NCI-H187 treated with DMSO at 0.1 percent for 48 hours (cell line): ENCODE measurements around the gene HMGCS1.
"Not testable (repeated sequence)": the region's sequence is repeated elsewhere in the genome, so short reads cannot be mapped to it uniquely, and the experiment has no call there.

Source experiments
- DNase-seq: peaks from one replicate; lab custom pipeline; 2025; lab: John Stamatoyannopoulos, UW

Gene HMGCS1

DNA sequence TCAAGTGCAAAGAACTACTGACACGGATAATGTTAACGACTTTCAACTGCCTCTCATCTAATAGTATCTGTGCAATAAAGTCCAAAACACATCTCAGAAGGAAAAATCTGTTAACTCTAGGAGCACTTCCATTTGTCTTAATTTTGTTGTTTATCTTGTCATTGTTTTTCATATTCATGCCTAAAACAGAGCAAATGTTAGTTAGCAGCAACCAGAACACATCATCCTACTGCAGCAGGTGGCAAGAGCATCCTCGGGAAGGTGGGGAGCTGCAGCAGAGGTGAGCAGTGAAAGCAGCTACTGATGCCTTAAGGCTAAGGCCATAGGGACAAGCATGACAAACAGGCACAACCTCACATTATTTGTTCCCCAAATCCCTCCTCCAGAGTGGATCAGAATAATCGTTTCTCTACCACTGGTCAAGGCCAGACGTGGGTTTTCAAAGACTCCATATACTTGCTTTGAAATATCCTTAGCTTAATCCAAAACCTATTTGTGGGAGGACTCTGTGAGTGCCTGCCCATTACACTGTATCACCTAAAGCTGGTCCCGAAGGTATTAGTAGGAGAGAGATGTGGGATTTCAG is 1.0 kb downstream of the HMGCS1 start:
- DNase-seq, result no peak

- no peak for DNase-seq
Measured at GRCh38 chr5:43309637-43310036, 3.6 kb downstream of the HMGCS1 start.

GRCh38 chr5:43309122-43309521 is 4.1 kb downstream of the HMGCS1 start:
- DNase-seq, result no peak

DNA sequence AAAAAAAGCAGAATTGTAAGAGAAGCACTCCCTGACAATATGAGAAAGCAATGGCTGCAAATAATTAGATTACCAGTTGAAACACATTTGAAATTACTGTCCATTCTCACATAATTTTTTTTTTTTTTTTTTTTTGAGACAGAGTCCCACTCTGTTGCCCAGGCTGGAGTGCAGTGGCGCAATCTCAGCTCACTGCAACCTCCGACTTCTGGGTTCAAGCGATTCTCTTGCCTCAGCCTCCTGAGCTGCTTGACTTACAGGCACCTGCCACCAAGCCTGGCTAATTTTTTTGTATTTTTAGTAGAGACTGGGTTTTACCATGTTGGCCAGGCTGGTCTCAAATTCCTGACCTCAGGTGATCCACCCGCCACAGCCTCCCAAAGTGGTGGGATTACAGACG is 6.3 kb downstream of the HMGCS1 start:
- DNase-seq, result not testable (repeated sequence)

- DNase-seq, result peak; percentile 15
Measured at GRCh38 chr5:43305948-43306565, 7.2 kb downstream of the HMGCS1 start.

GRCh38 chr5:43304525-43304924 is 8.7 kb downstream of the HMGCS1 start:
- no peak for DNase-seq

DNA sequence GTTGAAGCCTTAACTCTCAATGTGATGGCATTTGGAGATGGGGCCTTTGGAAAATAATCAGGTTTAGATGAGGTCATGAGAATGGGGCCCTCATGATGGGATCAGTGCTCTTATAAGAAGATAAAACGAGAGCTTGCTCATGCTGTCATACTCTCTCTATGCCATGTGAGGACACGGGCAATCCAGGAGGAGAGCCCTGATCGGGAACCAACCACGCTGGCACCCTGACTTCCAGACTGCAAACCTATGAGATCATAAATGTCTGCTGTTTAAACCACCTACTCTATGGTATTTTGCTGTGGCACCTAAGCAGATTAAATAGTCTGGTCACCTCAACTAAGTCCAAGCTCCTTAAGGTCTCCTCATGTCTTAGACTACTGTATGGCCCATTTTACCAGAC is 10.0 kb downstream of the HMGCS1 start:
- no peak for DNase-seq

DNA sequence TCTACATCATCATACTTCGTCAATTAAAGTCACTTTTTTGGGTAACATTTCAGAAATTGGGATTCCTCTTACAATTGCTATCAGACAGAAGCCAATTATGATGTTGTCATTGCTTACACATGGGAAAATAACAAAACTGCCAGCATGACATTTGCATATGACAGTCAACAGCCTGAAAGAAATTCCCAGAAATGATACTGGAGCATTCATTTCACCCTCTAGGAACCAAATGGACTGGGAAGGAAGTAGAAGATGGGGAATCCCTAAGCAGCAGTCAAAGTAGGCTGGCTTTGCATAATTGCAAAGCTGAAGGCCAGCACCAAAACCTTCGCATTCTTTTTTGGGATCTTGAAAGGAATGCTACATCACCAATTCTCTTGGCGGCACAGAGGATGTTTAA is 10.7 kb downstream of the HMGCS1 start:
- DNase-seq, result no peak

DNA sequence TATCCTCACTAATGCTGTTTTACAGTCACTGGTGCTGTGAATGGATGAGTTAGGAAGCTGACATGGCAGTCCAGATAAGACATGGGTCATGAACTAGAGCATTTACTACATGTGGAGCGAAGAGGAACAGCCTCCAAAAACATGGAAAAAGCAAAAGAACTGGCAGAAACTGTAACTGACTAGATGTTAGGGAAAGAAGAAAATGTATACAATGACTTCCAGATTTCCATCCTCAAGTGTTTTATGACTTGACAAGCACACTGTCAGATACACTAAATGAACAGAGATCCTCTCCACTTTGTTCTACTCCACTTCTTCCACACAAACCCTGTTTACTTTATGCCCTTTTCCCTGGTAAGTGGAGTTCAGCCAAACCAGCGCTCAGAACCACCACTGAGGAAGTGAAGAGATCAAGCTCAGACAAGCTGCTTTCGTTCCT is 11.5 kb downstream of the HMGCS1 start:
- peak; percentile 85 for DNase-seq

- DNase-seq, result no peak
Measured at GRCh38 chr5:43300112-43300511, 13.1 kb downstream of the HMGCS1 start.

GRCh38 chr5:43298443-43298842 is 14.8 kb downstream of the HMGCS1 start:
- no peak for DNase-seq

DNA sequence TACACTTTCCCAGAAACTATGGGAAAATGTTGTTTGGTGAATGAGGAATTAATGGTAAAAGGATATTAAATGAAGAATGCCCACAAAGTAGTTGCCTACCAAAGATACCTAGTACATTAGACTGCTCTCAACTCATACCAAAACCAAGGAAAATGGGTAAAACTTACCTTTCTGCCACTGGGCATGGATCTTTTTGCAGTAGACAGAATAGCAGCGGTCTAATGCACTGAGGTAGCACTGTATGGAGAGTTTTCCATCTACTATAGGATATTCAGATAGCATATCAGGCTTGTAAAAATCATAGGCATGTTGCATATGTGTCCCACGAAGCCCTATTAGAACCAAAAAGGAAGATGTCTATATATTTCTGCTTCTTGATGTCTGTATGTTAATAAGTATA is 16.4 kb downstream of the HMGCS1 start:
- no peak for DNase-seq

DNA sequence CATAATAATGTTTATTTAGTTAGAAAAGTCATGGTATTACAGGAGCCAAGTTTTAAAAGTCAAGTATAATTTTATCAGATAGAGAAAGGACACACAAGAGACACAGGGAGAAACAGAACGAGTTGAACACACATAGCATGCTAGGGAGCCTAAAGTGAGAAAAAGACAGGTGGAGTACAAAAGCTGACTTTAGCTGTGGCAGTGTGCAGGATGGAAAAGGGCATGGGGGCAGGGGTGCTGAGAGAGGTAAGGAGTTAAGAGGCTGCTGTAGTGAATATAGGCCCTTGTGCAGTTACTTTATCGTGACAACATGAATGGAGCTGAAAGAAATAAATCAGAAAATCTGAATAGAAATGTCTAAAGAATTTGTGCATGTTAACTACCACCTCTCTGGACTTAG is 18.0 kb downstream of the HMGCS1 start:
- no peak for DNase-seq

- DNase-seq, result no peak
Measured at GRCh38 chr5:43294226-43294625, 19.0 kb downstream of the HMGCS1 start.

DNA sequence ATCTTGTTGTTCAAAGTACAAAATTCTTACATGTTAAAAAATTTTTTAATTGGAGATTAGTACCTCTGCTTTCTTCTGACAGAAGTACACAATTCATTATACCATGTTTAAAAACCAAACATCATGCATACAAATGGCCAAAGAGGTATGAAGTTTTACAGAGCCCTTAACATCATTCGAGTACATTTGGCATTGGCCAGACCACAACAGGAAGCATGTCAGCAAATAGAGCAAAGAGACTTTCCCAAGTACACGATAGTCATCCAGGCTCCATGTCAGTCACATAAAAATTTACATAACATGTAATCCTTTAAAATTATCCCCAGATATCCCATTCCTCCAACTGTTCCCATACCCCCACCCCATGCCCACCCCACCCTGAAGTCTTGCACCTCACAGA is 22.5 kb downstream of the HMGCS1 start:
- no peak for DNase-seq

DNA sequence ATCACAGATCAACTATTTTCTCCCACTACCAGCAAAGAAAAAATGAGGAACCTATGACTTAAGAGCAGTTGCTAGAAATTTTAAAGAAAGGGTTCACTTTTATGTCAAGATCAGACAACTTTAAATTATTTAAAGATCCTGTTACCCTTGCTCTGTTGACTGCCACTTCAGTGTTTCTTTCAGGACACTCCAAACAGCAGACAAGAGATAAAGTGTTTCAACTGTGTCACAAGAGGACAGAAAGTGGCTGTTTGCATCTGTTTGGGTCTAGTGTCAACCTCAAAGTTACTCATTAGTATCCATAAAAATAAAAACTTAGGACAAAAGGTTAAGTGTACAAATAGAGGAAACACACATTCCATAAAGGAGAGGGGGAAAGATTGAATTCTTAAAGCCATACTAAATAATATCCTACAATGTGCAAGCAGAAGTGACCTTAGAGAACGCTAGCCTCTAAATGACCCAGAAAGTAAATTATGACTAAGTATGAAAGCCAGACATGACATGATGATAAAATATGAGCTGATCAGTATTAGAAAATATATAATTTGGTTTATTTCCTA is 24.9 kb downstream of the HMGCS1 start:
- no peak for DNase-seq

- DNase-seq, result no peak
Measured at GRCh38 chr5:43287493-43287892, 25.7 kb downstream of the HMGCS1 start.

GRCh38 chr5:43286623-43287022 is 26.6 kb downstream of the HMGCS1 start:
- DNase-seq, result no peak

DNA sequence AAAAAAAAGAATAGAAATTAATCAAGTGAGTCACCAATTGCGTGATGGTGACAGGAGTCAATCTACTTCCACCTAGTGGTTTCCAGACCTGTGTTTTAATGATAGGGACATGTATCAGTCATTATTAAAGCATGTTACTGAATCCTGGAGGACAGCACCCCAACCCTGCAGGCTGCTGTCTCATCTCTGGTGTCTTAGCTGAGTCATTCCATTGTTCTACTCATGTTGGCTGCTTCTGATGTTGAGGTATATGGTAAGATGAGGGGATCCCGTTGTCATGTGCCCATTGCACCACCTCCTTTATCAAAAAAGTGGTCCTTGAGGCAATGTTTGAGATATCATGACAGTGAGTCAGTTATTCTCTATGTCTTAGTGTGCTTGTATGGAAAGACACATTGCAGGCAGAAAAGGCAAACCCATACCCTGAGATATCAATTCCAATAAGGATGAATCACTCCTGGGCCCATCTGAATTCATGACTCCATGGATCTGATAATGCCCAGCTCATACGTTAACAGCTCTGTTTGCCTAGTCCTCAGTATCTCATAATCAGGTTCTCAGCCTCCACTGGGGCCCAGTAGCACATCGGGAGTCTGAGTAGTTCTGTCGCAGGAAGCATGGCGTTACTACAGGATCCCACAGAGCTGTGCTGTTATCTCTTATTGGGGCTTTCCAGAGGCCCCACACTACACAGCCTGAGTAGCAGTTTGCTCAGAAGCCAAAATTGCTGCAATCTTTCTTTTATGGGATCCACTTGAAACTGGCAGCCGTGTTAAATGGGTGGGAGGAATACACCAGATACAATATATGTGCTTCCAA is 31.2 kb downstream of the HMGCS1 start:
- no peak for DNase-seq

GRCh38 chr5:43279548-43280274 is 33.5 kb downstream of the HMGCS1 start:
- DNase-seq, result no peak

DNA sequence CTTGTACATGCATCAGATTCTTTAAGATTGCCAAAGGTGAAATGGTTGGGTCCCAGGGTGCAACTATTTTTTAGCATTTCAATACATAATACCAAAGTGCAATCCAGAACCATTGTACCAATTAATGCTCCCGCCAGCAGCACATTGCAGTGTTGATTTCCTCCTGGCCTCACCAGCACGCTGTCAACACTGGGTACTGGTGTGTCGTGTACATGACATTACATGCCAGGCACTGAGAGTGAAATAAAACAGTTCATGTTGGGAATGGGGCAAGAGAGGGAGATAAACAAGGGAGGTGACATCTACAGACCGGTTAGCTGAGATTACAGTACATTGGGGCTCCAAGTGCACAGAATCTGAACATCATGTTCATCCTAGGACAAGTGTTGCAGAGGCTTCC is 37.8 kb downstream of the HMGCS1 start:
- DNase-seq, result no peak

DNA sequence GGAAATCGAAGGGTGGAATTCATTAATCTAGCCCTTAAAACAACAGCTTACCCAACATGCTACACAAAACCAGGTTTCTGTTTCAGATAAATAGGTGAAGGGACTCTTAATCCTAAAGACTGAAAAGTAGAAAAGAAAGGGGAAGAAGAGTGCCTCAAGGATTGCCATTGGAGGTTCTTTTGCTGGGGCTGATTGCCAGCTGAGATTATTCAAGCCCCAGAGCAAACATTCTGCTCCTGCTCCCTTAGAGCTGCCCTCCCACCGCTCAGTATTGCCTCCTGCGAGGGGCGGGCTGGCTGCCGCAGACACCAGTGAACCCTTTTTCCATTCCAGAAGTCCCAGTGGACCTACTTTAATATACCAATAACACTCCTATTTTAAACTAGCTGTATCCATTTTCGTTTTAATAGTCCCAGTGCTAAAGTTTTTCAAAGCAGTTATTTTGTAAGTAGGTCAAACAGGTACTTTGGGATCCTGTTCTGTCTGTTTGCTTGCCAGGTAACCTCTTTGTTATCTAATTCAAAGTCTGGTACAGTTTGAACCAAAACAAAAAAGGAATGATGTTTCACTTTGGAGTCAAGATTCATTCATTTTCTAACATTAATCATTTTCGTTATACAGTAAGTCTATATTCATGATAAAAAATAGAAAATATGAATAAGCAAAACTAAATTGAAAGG is 38.6 kb downstream of the HMGCS1 start:
- no peak for DNase-seq
